SH-SY5Y (cell line): Measurements from ENCODE around the gene RIMBP3C.

Experiments used
- GATA2 ChIP-seq: IDR thresholded peaks from 2 replicates; pipeline ENCODE4 v1.6.1; 2011; ENCODE audit warnings: mild to moderate bottlenecking, low read depth, low read length
- GATA3 ChIP-seq: IDR thresholded peaks from 2 replicates; pipeline ENCODE4 v1.6.1; 2011; ENCODE audit warnings: low read depth, mild to moderate bottlenecking, low read length, moderate library complexity

DNA sequence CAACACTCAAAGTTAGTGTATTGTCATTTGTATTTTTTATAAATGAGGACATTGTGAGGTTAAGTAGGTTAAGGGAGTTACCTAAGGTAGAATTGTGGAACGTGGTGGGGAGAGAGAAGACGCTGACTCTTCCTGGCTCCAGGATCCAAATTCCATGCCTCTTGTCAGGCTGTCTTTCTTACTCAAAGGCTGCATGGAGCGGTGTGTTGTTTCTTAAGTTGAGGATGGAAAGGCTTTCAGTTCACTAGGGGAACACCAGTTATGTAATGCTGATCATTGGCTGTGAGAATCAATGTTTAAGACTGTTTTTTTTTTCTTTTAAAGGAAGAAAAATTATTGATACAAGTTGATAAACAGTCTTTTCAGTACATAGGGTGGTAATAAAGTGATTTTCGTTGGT lies 19.1 kb upstream of the RIMBP3C start:
- no peak for TF ChIP-seq GATA2
- TF ChIP-seq GATA3, result no peak
